SHP77 treated with DMSO at 0.1 percent for 48 hours (cell line): Measurements from ENCODE around the gene GIPR.
A peak's percentile ranks its signal among the peaks of the same experiment; 100 is the strongest.

Experiments
- DNase-seq: peaks from one replicate; lab custom pipeline; 2025; lab: John Stamatoyannopoulos, UW

The GIPR gene

DNA sequence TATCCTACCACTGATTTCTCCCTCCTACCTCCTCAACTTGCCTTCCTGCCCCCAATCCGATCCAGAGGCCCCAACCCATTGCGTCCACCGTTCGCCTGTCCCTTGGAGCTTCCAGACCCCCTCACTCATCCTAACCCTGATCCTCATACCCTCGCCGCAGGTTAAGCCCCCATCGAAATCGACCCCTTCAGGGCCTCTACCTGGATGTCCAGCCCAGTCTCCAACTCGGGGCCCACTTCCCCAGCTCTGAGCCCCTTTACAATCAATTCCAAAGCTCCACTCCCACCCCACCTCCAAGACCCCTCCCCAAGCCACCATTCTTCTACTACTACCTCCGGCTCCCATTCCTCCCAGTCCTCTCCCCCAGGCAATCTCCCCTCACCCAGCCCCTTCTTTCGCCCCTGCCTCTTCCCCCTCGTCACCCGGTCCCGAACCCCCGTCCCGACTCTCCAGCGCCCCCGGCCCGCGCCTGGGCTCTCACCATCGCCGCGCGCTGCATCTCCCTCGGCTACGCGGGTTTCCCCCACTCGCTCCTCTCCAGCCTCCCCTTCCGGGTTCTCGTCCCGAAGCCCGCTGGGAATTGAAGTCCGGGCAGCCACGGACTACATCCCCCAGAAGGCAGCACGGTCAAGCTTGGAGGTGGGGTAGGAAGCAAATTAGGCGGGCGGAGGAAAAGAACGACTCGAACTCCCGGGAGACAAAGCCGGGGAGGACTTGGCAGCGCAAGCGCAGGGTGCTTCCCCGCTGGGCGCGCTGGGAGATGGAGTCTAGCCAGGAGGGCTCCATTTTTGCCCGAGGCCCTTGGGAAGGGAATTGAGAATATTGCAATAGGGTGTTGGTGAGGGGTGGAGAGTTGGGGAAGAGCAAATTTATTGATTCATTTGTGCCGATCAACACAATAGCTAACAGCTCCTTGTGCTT is 62.6 kb downstream of the GIPR start, which contains the start of gene FBXO46:
Gene FBXO46, minus strand, starts transcription at position 529 of the 921 bp plus-strand sequence. CDS start 17,401 bp downstream, outside the sequence.
- DNase-seq = peak; percentile 97
